ENCODE results near the gene KRTAP5-5.

KRTAP5-5 gene

DNA sequence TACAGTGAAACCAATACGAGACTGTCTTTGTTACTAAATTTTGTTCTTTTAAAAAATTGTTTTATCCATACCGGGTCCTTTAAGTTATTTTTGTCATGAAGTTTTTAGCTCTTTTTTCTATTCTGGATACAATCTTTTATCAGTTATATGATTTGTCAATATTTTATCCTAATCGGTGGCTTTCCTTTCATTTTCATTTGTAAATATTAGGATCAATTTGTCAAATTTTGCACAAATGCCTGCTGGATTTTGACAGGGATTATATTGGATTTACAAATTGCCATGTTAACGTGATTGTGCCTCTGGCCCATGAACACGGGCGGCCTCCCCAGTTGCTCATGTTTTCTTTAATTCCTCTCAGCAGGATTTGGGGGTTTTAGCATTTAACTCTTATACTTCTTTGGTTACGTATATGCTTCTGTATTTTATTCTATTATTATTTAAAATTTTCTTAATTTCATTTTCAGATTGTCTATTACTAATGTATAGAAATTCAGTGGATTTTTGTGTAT, 46.7 kb downstream of the KRTAP5-5 start:
- no peaks in the 10 kb centered on the region for H3K79me2 ChIP-seq (ENCODE audit: insufficient read depth, low read length)
- 0 out of 2 replicates have a peak, but pooled peaks cover 2% of the 10 kb centered on the region for H3K9me3 ChIP-seq (ENCODE audit: low read length)
- H3K4me3 ChIP-seq (ENCODE audit: low read depth, low read length, poor library complexity, severe bottlenecking), result no peak overlapping the region
- no peaks in the 10 kb centered on the region for H4K20me1 ChIP-seq (ENCODE audit: insufficient read depth, low read length)
- H3F3A ChIP-seq (ENCODE audit: insufficient read depth, low read length), result no peaks in the 10 kb centered on the region
- no peak overlapping the region for H3K4me2 ChIP-seq (ENCODE audit: low read length)
- no peak overlapping the region for H3K9ac ChIP-seq (ENCODE audit: low read length)
- no peaks in the 10 kb centered on the region for H3K9me2 ChIP-seq (ENCODE audit: low read depth, low read length)
- no peak overlapping the region for H2AFZ ChIP-seq (ENCODE audit: low read length)
- no peaks in the 10 kb centered on the region for H3K4me1 ChIP-seq (ENCODE audit: insufficient read depth, low read length, severe bottlenecking)
- H3K36me3 ChIP-seq (ENCODE audit: insufficient read depth, low read length), result no peaks in the 10 kb centered on the region
- no peak for TF ChIP-seq EZH2 (IDR thresholded peaks at IDR 0.05; ENCODE audit: borderline replicate concordance, low read length)
- TF ChIP-seq, protein P1, sequence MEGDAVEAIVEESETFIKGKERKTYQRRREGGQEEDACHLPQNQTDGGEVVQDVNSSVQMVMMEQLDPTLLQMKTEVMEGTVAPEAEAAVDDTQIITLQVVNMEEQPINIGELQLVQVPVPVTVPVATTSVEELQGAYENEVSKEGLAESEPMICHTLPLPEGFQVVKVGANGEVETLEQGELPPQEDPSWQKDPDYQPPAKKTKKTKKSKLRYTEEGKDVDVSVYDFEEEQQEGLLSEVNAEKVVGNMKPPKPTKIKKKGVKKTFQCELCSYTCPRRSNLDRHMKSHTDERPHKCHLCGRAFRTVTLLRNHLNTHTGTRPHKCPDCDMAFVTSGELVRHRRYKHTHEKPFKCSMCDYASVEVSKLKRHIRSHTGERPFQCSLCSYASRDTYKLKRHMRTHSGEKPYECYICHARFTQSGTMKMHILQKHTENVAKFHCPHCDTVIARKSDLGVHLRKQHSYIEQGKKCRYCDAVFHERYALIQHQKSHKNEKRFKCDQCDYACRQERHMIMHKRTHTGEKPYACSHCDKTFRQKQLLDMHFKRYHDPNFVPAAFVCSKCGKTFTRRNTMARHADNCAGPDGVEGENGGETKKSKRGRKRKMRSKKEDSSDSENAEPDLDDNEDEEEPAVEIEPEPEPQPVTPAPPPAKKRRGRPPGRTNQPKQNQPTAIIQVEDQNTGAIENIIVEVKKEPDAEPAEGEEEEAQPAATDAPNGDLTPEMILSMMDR (IDR thresholded peaks at IDR 0.05; ENCODE audit: low read length), result no peak
- H3K27ac ChIP-seq (ENCODE audit: low read depth, low read length, poor library complexity, severe bottlenecking), result no peak overlapping the region
- no peaks in the 10 kb centered on the region; the same call in 1 of the 2 replicates for H3K27me3 ChIP-seq (ENCODE audit: insufficient read depth, low read length)

DNA sequence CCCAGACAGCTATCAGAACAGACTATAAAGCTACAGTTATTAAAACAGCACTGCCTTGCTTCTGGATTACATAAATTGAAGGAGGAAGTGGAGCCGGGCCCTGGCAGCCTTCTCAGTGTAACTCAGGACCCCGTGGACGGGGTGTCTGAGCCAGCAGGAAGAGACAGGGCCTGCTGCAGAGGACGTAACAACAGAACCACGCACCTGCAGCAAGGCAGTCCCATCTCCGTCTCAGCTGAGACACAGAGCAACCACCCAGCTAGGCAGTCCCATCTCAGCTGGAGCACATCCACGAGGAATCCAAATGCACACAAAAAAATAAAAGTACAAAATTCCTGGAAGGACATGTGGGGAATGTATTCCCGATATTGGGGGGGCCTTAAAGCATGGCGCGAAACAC, 50.3 kb downstream of the KRTAP5-5 start:
- TF ChIP-seq, protein P1 (IDR thresholded peaks at IDR 0.05; ENCODE audit: low read length), result no peak
- no peak for TF ChIP-seq EZH2 (IDR thresholded peaks at IDR 0.05; ENCODE audit: borderline replicate concordance, low read length)
- Histone ChIP-seq H3K79me2 (ENCODE audit: insufficient read depth, low read length) (no peaks in the 10 kb centered on the region), H3K9ac (ENCODE audit: low read length) (no peak overlapping the region), H3K27me3 (ENCODE audit: insufficient read depth, low read length) (no peaks in the 10 kb centered on the region; the same call in 1 of the 2 replicates), H3K9me2 (ENCODE audit: low read depth, low read length) (no peaks in the 10 kb centered on the region), H2AFZ (ENCODE audit: low read length) (no peak overlapping the region), H4K20me1 (ENCODE audit: insufficient read depth, low read length) (no peaks in the 10 kb centered on the region), H3K4me2 (ENCODE audit: low read length) (no peak overlapping the region), H3K9me3 (ENCODE audit: low read length) (0 out of 2 replicates have a peak, but pooled peaks cover 2% of the 10 kb centered on the region), H3F3A (ENCODE audit: insufficient read depth, low read length) (no peaks in the 10 kb centered on the region), H3K4me1 (ENCODE audit: insufficient read depth, low read length, severe bottlenecking) (no peaks in the 10 kb centered on the region), H3K4me3 (ENCODE audit: low read depth, low read length, poor library complexity, severe bottlenecking) (no peak overlapping the region), H3K36me3 (ENCODE audit: insufficient read depth, low read length) (no peaks in the 10 kb centered on the region), H3K27ac (ENCODE audit: low read depth, low read length, poor library complexity, severe bottlenecking) (no peak overlapping the region)

Data from OCI-LY1 (cell line).